GM18505 (cell line): ENCODE measurements around the gene BEGAIN.

Experiments used
- ATAC-seq: cut with Tn5 transposase; IDR thresholded peaks from one replicate; pipeline ENCODE4 v1.9.1; 2021; ENCODE audit not compliant: unreplicated experiment
- POLR2A ChIP-seq: IDR thresholded peaks from 4 replicates; pipeline ENCODE4 v1.6.1; 2011; ENCODE audit warnings: borderline replicate concordance; ENCODE audit not compliant: insufficient read depth, insufficient read length; ENCODE audit errors: extremely low read depth

BEGAIN gene

GRCh38 chr14:100498068-100498467 is 89.1 kb downstream of the BEGAIN start:
- no peak for ATAC-seq
- TF ChIP-seq POLR2A: no peak

GRCh38 chr14:100495917-100496316 is 91.3 kb downstream of the BEGAIN start:
- no peak for TF ChIP-seq POLR2A
- no peak for ATAC-seq

- TF ChIP-seq POLR2A: no peak
- ATAC-seq: no peak
Measured at GRCh38 chr14:100494645-100495044, 92.6 kb downstream of the BEGAIN start.

GRCh38 chr14:100490252-100490651 is 97.0 kb downstream of the BEGAIN start:
- TF ChIP-seq POLR2A: no peak
- no peak for ATAC-seq

- TF ChIP-seq POLR2A: no peak
Measured at GRCh38 chr14:100488057-100488456, 99.2 kb downstream of the BEGAIN start.

DNA sequence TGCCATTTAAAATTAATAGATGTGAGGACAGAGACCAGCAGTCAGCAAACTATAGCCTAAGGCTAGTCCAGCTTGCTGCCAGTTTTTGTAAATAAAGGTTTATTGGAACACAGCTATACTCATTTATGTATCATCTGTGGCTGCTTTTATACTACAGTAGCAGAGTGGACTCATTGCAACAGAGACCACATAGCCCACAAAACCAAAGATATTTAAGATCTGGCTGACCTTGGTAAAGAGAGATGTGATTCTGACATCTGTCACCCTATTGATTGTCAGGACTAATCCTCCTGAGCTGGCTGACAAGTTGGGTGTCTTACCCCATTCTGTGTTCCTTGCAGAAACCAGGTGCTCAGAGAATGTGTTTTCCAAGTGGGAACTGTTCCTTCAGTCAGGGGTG is 99.9 kb downstream of the BEGAIN start:
- TF ChIP-seq POLR2A: no peak
- ATAC-seq: no peak

More at GRCh38 chr14:100488057-100488456, 99.2 kb downstream of the BEGAIN start:
- ATAC-seq: no peak
